Colonic mucosa (tissue), 4 donors: ENCODE results near the gene SPRED1. TPM values are rescaled to one million over a fixed set of nuclear protein-coding genes. Genes with fewer than 3 reads are reported as not detected.
"Not testable (repeated sequence)": the region's sequence is repeated elsewhere in the genome, so short reads cannot be mapped to it uniquely, and the experiment has no call there.

Experiments used
- DNase-seq: peaks from one replicate; pipeline ENCODE4 v3.0.0-alpha.2; 2020
- H3K27ac ChIP-seq: fragments of 200-600 bp; one replicate; pipeline ENCODE4 v1.8.0; 2021
- H3K27me3 ChIP-seq: fragments of 200-600 bp; one replicate; pipeline ENCODE4 v1.8.0; 2021
- H3K36me3 ChIP-seq: fragments of 200-600 bp; one replicate; pipeline ENCODE4 v1.8.0; 2021
- H3K4me1 ChIP-seq: fragments of 200-600 bp; one replicate; pipeline ENCODE4 v1.8.0; 2021; ENCODE audit warnings: mild to moderate bottlenecking
- H3K4me3 ChIP-seq: fragments of 200-600 bp; one replicate; pipeline ENCODE4 v1.8.0; 2021
- H3K9ac ChIP-seq, 2 donors: one replicate each; pipeline ENCODE4 v1.7.0; 2013; ENCODE audit warnings: control low read depth in 2 of 2, low read depth in 2 of 2, low read length in 2 of 2
- H3K9me3 ChIP-seq: fragments of 200-600 bp; one replicate; pipeline ENCODE4 v1.8.0; 2021
- CTCF ChIP-seq: fragments of 200-600 bp; IDR thresholded peaks from one replicate; pipeline ENCODE4 v1.8.0; 2022; ENCODE audit warnings: antibody characterized with exemption, mild to moderate bottlenecking
- intact Hi-C: fragments of 100-400 bp; cut with DNase I; formaldehyde crosslinking; loops from one replicate; pipeline ENCODE4 v1.14.1; 2022
- total RNA-seq, 2 donors: library from RNA; stranded (reverse); fragmentation: NEBNext Ultra II Directional in 1 of 2; extraction: Animal tissue kit (Norgen Biotek cat#: 25700) in 1 of 2; gene quantifications; one replicate each; pipeline ENCODE4 v1.2.1, GENCODE V29; 2021
- donor health status: healthy.
- donor health status: DM: no; HTN: no; CAD: no.
- donor health status: DM: no; HTN: no; CAD: no.

SPRED1 gene
- total RNA-seq, 2 donors from 2014 or later, result 26.8 to 28.0 TPM

GRCh38 chr15:38231436-38231835 lies 21.2 kb upstream of the SPRED1 start:
- H3K27ac ChIP-seq, result no peak overlapping the region
- intact Hi-C loops, result no loop called here
- no peaks in the 10 kb centered on the region for H3K27me3 ChIP-seq
- no peak for TF ChIP-seq CTCF
- DNase-seq, result no peak
- no peak overlapping the region for H3K9ac ChIP-seq
- no peaks in the 10 kb centered on the region for H3K9me3 ChIP-seq
- H3K4me1 ChIP-seq, result peaks cover 4% of the 10 kb centered on the region
- no peak overlapping the region for H3K4me3 ChIP-seq
- no peaks in the 10 kb centered on the region for H3K36me3 ChIP-seq

GRCh38 chr15:38237021-38237420 lies 15.6 kb upstream of the SPRED1 start:
- H3K9me3 ChIP-seq, H3K27ac ChIP-seq, H3K9ac ChIP-seq, H3K4me1 ChIP-seq, DNase-seq, H3K27me3 ChIP-seq, intact Hi-C loops, H3K4me3 ChIP-seq, H3K36me3 ChIP-seq: not testable (repeated sequence)

- Histone ChIP-seq H3K27ac (no peak overlapping the region), H3K9me3 (no peaks in the 10 kb centered on the region), H3K4me3 (no peak overlapping the region), H3K36me3 (no peaks in the 10 kb centered on the region), H3K4me1 (no peaks in the 10 kb centered on the region), H3K27me3 (no peaks in the 10 kb centered on the region), H3K9ac (no peak overlapping the region)
- DNase-seq, result no peak
- intact Hi-C loops, result no loop called here
- TF ChIP-seq CTCF, result no peak
Measured at GRCh38 chr15:38238311-38238710, 14.3 kb upstream of the SPRED1 start.

DNA sequence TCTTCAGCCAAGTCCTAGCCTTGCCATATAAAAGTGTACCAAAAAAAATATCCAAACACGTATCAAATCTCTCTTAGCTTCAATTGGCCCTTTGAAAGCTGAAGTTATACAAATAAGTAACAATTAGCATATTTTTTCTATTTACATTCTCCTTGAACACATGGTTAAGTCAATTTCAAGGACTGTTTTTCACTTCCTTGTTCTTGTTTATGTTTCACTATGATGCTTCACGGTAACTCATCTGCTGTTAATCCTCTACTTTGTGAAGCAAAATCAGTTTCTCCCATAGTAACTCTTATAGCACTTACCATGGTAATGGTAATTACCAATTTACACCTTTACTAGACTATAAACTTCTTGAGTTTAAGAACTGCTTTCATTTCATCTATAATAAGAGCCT lies 10.6 kb upstream of the SPRED1 start:
- intact Hi-C loops, result no loop called here

DNA sequence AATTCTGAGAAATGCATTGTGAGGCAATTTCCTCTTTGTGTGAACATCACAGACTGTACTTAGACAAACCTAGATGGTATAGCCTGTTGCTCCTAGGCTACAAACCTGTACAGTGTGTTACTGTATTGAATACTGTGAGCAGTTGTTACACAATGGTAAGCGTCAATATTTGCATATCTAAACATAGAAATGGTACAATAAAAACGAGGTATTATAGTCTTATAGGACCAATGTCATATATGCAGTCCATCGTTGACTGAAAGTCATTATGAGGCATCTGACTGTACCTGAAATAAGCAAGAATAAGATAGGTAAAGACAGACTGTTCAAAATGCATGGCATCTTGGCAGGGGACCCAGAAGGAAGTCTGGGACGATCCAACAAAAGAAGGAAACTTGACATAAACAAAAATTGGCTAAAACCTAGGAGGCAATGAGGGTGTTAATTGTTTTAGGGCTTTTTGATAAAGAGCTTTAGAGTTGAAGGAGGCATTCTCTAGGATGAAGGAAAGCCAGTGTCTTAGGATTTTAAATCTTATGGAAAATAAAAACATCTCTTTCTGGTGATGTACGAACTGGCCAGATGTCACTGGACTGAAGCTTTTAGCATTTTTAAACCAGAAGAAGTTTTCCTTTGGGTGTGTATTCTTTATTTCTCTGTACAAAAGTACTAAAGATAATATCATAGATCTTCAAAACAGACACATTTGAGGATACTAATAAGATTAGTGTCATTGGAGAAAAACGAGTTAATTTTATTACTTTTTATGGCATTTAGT lies 9.2 kb upstream of the SPRED1 start:
- H3K4me1 ChIP-seq, result no peaks in the 10 kb centered on the region
- H3K27me3 ChIP-seq, result no peaks in the 10 kb centered on the region
- H3K4me3 ChIP-seq, result no peak overlapping the region
- intact Hi-C loops, result no loop called here
- DNase-seq, result peak; percentile 40
- no peaks in the 10 kb centered on the region for H3K9me3 ChIP-seq
- no peak overlapping the region for H3K9ac ChIP-seq
- no peaks in the 10 kb centered on the region for H3K36me3 ChIP-seq
- peak overlapping the region; percentile 24 for H3K27ac ChIP-seq
- TF ChIP-seq CTCF, result no peak

More for the DNA sequence above, 10.6 kb upstream of the SPRED1 start:
- TF ChIP-seq CTCF, result no peak
- H3K4me3 ChIP-seq, result no peak overlapping the region
- no peak overlapping the region for H3K9ac ChIP-seq
- no peak overlapping the region for H3K27ac ChIP-seq
- no peaks in the 10 kb centered on the region for H3K9me3 ChIP-seq
- no peaks in the 10 kb centered on the region for H3K27me3 ChIP-seq
- H3K4me1 ChIP-seq, result no peaks in the 10 kb centered on the region
- H3K36me3 ChIP-seq, result no peaks in the 10 kb centered on the region
- DNase-seq, result no peak

GRCh38 chr15:38247336-38247735 lies 5.3 kb upstream of the SPRED1 start:
- Histone ChIP-seq H3K27ac (no peak overlapping the region), H3K4me3 (no peak overlapping the region), H3K36me3 (no peaks in the 10 kb centered on the region), H3K9me3 (no peaks in the 10 kb centered on the region), H3K27me3 (no peaks in the 10 kb centered on the region), H3K9ac (no peak overlapping the region), H3K4me1 (no peaks in the 10 kb centered on the region)
- no peak for TF ChIP-seq CTCF
- DNase-seq, result no peak
- intact Hi-C loops, result no loop called here
